ENCODE results near the gene HOXD3.

GRCh38 chr2:176151442-176152287, 5.4 kb upstream of the HOXD3 start, which contains the start of gene HOXD4:
- TF ChIP-seq EZH2 (IDR thresholded peaks at IDR 0.05) (no peak), POLR2AphosphoS5 (IDR thresholded peaks at IDR 0.05; ENCODE audit: borderline replicate concordance, low read depth, low read length) (no peak)
